ENCODE measurements around the gene TBL1Y.

- TF ChIP-seq, protein P1, sequence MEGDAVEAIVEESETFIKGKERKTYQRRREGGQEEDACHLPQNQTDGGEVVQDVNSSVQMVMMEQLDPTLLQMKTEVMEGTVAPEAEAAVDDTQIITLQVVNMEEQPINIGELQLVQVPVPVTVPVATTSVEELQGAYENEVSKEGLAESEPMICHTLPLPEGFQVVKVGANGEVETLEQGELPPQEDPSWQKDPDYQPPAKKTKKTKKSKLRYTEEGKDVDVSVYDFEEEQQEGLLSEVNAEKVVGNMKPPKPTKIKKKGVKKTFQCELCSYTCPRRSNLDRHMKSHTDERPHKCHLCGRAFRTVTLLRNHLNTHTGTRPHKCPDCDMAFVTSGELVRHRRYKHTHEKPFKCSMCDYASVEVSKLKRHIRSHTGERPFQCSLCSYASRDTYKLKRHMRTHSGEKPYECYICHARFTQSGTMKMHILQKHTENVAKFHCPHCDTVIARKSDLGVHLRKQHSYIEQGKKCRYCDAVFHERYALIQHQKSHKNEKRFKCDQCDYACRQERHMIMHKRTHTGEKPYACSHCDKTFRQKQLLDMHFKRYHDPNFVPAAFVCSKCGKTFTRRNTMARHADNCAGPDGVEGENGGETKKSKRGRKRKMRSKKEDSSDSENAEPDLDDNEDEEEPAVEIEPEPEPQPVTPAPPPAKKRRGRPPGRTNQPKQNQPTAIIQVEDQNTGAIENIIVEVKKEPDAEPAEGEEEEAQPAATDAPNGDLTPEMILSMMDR (IDR thresholded peaks at IDR 0.05; ENCODE audit: insufficient read depth, low read depth, low read length), result no peak
- no peak for TF ChIP-seq EZH2 (IDR thresholded peaks at IDR 0.05; ENCODE audit: insufficient read depth, low read length)
These were observed 89.4 kb downstream of the TBL1Y start for GRCh38 chrY:6999905-7000304.

Measured in astrocyte (in vitro differentiated cells and primary cell).